ENCODE measurements around the gene CEBPZOS. TPM values are rescaled to one million over a fixed set of nuclear protein-coding genes. Genes with fewer than 3 reads are reported as not detected.

The CEBPZOS gene
- total and polyA plus RNA-seq, 9 of the 15 experiments (the other 6 are each of a cell fraction or from before 2014, with no cell fraction given): 21.7 to 64.8 (median 46.7) TPM

- Histone ChIP-seq H3K4me3 (no peak overlapping the region), H2AFZ (ENCODE audit: low read depth, low read length) (no peak overlapping the region), H3K79me2 (ENCODE audit: control insufficient read depth, insufficient read depth, low read length) (no peaks in the 10 kb centered on the region), H3K27ac (ENCODE audit: extremely low read depth, low read depth, low read length) (no peak overlapping the region), H3K4me2 (ENCODE audit: insufficient read depth, low read length) (no peak overlapping the region), H3K9ac (ENCODE audit: insufficient read depth in 1 of 2, low read depth in 2 of 2, low read length in 2 of 2) (no peak overlapping the region), H3K27me3 (ENCODE audit: control insufficient read depth in 2 of 2, insufficient read depth in 2 of 2, low read length in 2 of 2) (no peaks in the 10 kb centered on the region), H3K4me1 (replicated peaks in 1 of 2; ENCODE audit: control insufficient read depth in 2 of 2, insufficient read depth in 2 of 2, low read length in 2 of 2) (no peaks in the 10 kb centered on the region), H3K9me3 (replicated peaks; ENCODE audit: control insufficient read depth, insufficient read depth, low read depth, low read length) (peaks cover 8% of the 10 kb centered on the region), H4K20me1 (replicated peaks; ENCODE audit: control insufficient read depth, insufficient read depth, low read length) (no peaks in the 10 kb centered on the region), H3K36me3 (ENCODE audit: control insufficient read depth, insufficient read depth, low read length) (no peaks in the 10 kb centered on the region), H3K9me1 (ENCODE audit: control insufficient read depth, insufficient read depth, low read length) (no peaks in the 10 kb centered on the region)
- FAIRE-seq (no peak), DNase-seq (ENCODE audit: extremely low read depth in 1 of 4, low spot score in 3 of 4) (no peak), ATAC-seq (no peak)
- in situ Hi-C loops (cut with MboI) (no loop called here), intact Hi-C loops (cut with micrococcal nuclease) (loop anchor here (5.0 to 10.0 kb wide), 4 partner anchors 115 to 707 kb away; no protein-coding TSS in a partner anchor)
- WGBS (ENCODE audit: insufficient coverage, low coverage, missing lambda C conversion rate): 57% methylated on average over 3 of the region's 3 CpGs
- ChIA-PET POLR2A (no interaction called here), CTCF (ENCODE audit: low intra/inter-chr PET ratio) (no interaction called here)
- BruUV-seq (replicated peaks): no TSS peak
- TF ChIP-seq CUX1 (CRISPR knock-in tag; IDR thresholded peaks at IDR 0.05): no peak
- TF ChIP-seq HIVEP1 (CRISPR knock-in tag; IDR thresholded peaks at IDR 0.05): no peak
- TF ChIP-seq ZFX (CRISPR knock-in tag; IDR thresholded peaks at IDR 0.05): no peak
- no peak for TF ChIP-seq SRSF1 (IDR thresholded peaks at IDR 0.05; ENCODE audit: low read depth, low read length)
- no peak for TF ChIP-seq HNRNPK (IDR thresholded peaks at IDR 0.05; ENCODE audit: low read depth, low read length, poor library complexity, severe bottlenecking)
- no peak for TF ChIP-seq FOXK1 (CRISPR knock-in tag; IDR thresholded peaks at IDR 0.05; ENCODE audit: borderline replicate concordance)
- TF ChIP-seq GTF2A2 (tag; IDR thresholded peaks at IDR 0.05): no peak
- no peak for TF ChIP-seq TFAM (CRISPR knock-in tag; conservative IDR thresholded peaks at IDR 0.05)
- no peak for TF ChIP-seq NFRKB (IDR thresholded peaks at IDR 0.05; ENCODE audit: low read depth)
- no peak for TF ChIP-seq SMAD2 (IDR thresholded peaks at IDR 0.05; ENCODE audit: low read depth, low read length)
- TF ChIP-seq, protein P1, sequence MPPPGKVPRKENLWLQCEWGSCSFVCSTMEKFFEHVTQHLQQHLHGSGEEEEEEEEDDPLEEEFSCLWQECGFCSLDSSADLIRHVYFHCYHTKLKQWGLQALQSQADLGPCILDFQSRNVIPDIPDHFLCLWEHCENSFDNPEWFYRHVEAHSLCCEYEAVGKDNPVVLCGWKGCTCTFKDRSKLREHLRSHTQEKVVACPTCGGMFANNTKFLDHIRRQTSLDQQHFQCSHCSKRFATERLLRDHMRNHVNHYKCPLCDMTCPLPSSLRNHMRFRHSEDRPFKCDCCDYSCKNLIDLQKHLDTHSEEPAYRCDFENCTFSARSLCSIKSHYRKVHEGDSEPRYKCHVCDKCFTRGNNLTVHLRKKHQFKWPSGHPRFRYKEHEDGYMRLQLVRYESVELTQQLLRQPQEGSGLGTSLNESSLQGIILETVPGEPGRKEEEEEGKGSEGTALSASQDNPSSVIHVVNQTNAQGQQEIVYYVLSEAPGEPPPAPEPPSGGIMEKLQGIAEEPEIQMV (tag; conservative IDR thresholded peaks at IDR 0.05; ENCODE audit: low read depth): no peak
- no peak for TF ChIP-seq ELF1 (tag; IDR thresholded peaks at IDR 0.05)
- no peak for TF ChIP-seq ZNF785 (CRISPR knock-in tag; IDR thresholded peaks at IDR 0.05)
- TF ChIP-seq ZSCAN29 (IDR thresholded peaks at IDR 0.05): no peak
- TF ChIP-seq NRF1 (conservative IDR thresholded peaks at IDR 0.05 in 1 of 2, IDR thresholded peaks at IDR 0.05 in 1 of 2): no peak
- no peak for TF ChIP-seq MEF2D (tag; conservative IDR thresholded peaks at IDR 0.05; ENCODE audit: low read depth)
- no peak for TF ChIP-seq MYNN (IDR thresholded peaks at IDR 0.05)
- no peak for TF ChIP-seq MYNN (CRISPR knock-in tag; IDR thresholded peaks at IDR 0.05)
- no peak for TF ChIP-seq U2AF1 (optimal IDR thresholded peaks at IDR 0.05; ENCODE audit: low read depth, low read length)
Measured at GRCh38 chr2:37167636-37168180, 28.6 kb upstream of the CEBPZOS start.
